CD4-positive, alpha-beta T cell (primary cell): Measurements from ENCODE around the gene EXOC3. TPM values are rescaled to one million over a fixed set of nuclear protein-coding genes. Genes with fewer than 3 reads are reported as not detected.

Source experiments
- ATAC-seq: fragments of 200-7000 bp; cut with Tn5 transposase; one replicate; pipeline ENCODE4 v1.10.0; 2022; ENCODE audit warnings: mild to moderate bottlenecking; ENCODE audit not compliant: poor library complexity
- CTCF ChIA-PET: fragments of 350-600 bp; sonication (Branson Sonifier 250); formaldehyde crosslinking; loops from one replicate; lab custom pipeline; 2021; ENCODE audit warnings: antibody characterized with exemption, inconsistent platforms; lab: Charles Lee
- POLR2A ChIA-PET: fragments of 350-600 bp; sonication (Branson Sonifier 250); formaldehyde crosslinking; loops from one replicate; lab custom pipeline; 2021; ENCODE audit warnings: antibody characterized with exemption, inconsistent platforms; lab: Charles Lee
- DNase-seq, 14 experiments: peaks; one replicate each; pipeline ENCODE4 v3.0.0-alpha.2; 2013 to 2020; ENCODE audit warnings: mixed read lengths in 2 of 14
- H3K27ac ChIP-seq, 2 donors: one replicate each; pipeline versions ENCODE4 v1.5.1 to v1.7.0; 2013; ENCODE audit warnings: low read length in 2 of 2, low read depth in 1 of 2, mild to moderate bottlenecking in 1 of 2
- H3K27me3 ChIP-seq, 2 experiments: 1 replicate in 1 of 2; 2 replicates in 1 of 2; pipeline versions ENCODE4 v1.6.1 to v1.7.0; 2013; ENCODE audit warnings: low read length in 2 of 2, control low read depth in 1 of 2, mild to moderate bottlenecking in 1 of 2, moderate library complexity in 1 of 2; ENCODE audit not compliant: insufficient read depth in 2 of 2, control insufficient read depth in 1 of 2
- H3K36me3 ChIP-seq: one replicate; pipeline ENCODE4 v1.6.1; 2013; ENCODE audit warnings: low read length, control low read depth; ENCODE audit not compliant: insufficient read depth
- H3K4me1 ChIP-seq: one replicate; pipeline ENCODE4 v1.6.1; 2013; ENCODE audit warnings: low read length, control low read depth; ENCODE audit not compliant: insufficient read depth
- H3K4me3 ChIP-seq: one replicate; pipeline ENCODE4 v1.5.1; 2013; ENCODE audit warnings: mild to moderate bottlenecking, low read length, moderate library complexity
- H3K9me3 ChIP-seq, 2 experiments: 1 replicate in 1 of 2; 2 replicates in 1 of 2; pipeline versions ENCODE4 v1.6.1 to v1.7.0; 2013; ENCODE audit warnings: low read length in 2 of 2, mild to moderate bottlenecking in 2 of 2, control low read depth in 1 of 2, moderate library complexity in 1 of 2; ENCODE audit not compliant: control insufficient read depth in 1 of 2, insufficient read depth in 1 of 2
- H3K27ac Mint-ChIP-seq: one replicate; pipeline ENCODE4 v1.8.0; 2020; ENCODE audit warnings: mixed read lengths
- H3K27me3 Mint-ChIP-seq: one replicate; pipeline ENCODE4 v1.8.0; 2021; ENCODE audit warnings: mixed read lengths
- H3K36me3 Mint-ChIP-seq: one replicate; pipeline ENCODE4 v1.8.0; 2021; ENCODE audit warnings: low read depth, mixed read lengths
- H3K4me1 Mint-ChIP-seq: one replicate; pipeline ENCODE4 v1.8.0; 2021; ENCODE audit warnings: low read depth, mixed read lengths
- H3K4me3 Mint-ChIP-seq: one replicate; pipeline ENCODE4 v1.8.0; 2020; ENCODE audit warnings: mild to moderate bottlenecking, mixed read lengths
- H3K9me3 Mint-ChIP-seq: one replicate; pipeline ENCODE4 v1.8.0; 2020; ENCODE audit warnings: mixed read lengths
- intact Hi-C, 2 experiments: fragments of 100-400 bp; cut with DNase I in 1 of 2; cut with micrococcal nuclease in 1 of 2; formaldehyde crosslinking; loops; one replicate each; pipeline versions ENCODE4 v1.15.1 to v1.9.0; 2023 to 2025; cut with DNase I, micrococcal nuclease
- total RNA-seq, 174 experiments: library from RNA in 2 of 174; stranded (reverse) in 2 of 174; gene quantifications; one replicate each; pipeline ENCODE4 v1.2.3 and lab custom pipeline; 2021 to 2026
- TF ChIP-seq, protein P1 (sequence below): fragments of 200-600 bp; IDR thresholded peaks from one replicate; pipeline ENCODE4 v1.8.0; 2022; ENCODE audit warnings: antibody characterized with exemption, mild to moderate bottlenecking

The EXOC3 gene
- total RNA-seq, 2 experiments from 2014 or later = 82.4 to 84.1 TPM

GRCh38 chr5:430214-430925 lies 12.6 kb upstream of the EXOC3 start:
- no peaks in the 10 kb centered on the region for H3K4me1 ChIP-seq
- Mint-ChIP-seq H3K36me3 (no peaks in the 10 kb centered on the region), H3K27me3 (peaks cover 5% of the 10 kb centered on the region), H3K4me3 (no peak overlapping the region), H3K27ac (no peak overlapping the region), H3K9me3 (no peaks in the 10 kb centered on the region), H3K4me1 (no peaks in the 10 kb centered on the region)
- no peaks in the 10 kb centered on the region for H3K36me3 ChIP-seq
- POLR2A ChIA-PET = no interaction called here
- no peak for DNase-seq
- ATAC-seq = no peak
- TF ChIP-seq, protein P1, sequence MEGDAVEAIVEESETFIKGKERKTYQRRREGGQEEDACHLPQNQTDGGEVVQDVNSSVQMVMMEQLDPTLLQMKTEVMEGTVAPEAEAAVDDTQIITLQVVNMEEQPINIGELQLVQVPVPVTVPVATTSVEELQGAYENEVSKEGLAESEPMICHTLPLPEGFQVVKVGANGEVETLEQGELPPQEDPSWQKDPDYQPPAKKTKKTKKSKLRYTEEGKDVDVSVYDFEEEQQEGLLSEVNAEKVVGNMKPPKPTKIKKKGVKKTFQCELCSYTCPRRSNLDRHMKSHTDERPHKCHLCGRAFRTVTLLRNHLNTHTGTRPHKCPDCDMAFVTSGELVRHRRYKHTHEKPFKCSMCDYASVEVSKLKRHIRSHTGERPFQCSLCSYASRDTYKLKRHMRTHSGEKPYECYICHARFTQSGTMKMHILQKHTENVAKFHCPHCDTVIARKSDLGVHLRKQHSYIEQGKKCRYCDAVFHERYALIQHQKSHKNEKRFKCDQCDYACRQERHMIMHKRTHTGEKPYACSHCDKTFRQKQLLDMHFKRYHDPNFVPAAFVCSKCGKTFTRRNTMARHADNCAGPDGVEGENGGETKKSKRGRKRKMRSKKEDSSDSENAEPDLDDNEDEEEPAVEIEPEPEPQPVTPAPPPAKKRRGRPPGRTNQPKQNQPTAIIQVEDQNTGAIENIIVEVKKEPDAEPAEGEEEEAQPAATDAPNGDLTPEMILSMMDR = no peak
- H3K27ac ChIP-seq = no peak overlapping the region
- intact Hi-C loops = loop anchor here in 1 of 2 experiments (2.0 kb wide), 1 partner anchor 242 kb away; no protein-coding TSS in a partner anchor
- CTCF ChIA-PET = no interaction called here
- H3K4me3 ChIP-seq = no peak overlapping the region
- peaks cover 0 to 4% of the 10 kb centered on the region in 2 experiments for H3K27me3 ChIP-seq
- no peaks in the 10 kb centered on the region for H3K9me3 ChIP-seq

- no peaks in the 10 kb centered on the region for H3K4me1 Mint-ChIP-seq
- no peak overlapping the region for H3K27ac Mint-ChIP-seq
- ChIA-PET CTCF (interaction anchor here (0.5 kb wide), 1 partner anchor 10 kb away, joined by 7 read pairs; no protein-coding TSS in a partner anchor), POLR2A (no interaction called here)
- no peaks in the 10 kb centered on the region for H3K4me1 ChIP-seq
- DNase-seq (peak in 8 of 14 experiments; percentile 11 to 62 (median 34)), ATAC-seq (peak; percentile 71)
- intact Hi-C loops = loop anchor here in 1 of 2 experiments (2.0 kb wide), 1 partner anchor 242 kb away; no protein-coding TSS in a partner anchor
- H3K27ac ChIP-seq = no peak overlapping the region
- no peaks in the 10 kb centered on the region for H3K36me3 Mint-ChIP-seq
- no peaks in the 10 kb centered on the region for H3K9me3 ChIP-seq
- TF ChIP-seq, protein P1 = peak; percentile 55
- no peaks in the 10 kb centered on the region for H3K9me3 Mint-ChIP-seq
- no peak overlapping the region for H3K4me3 Mint-ChIP-seq
- H3K36me3 ChIP-seq = no peaks in the 10 kb centered on the region
- peaks cover 0 to 4% of the 10 kb centered on the region in 2 experiments for H3K27me3 ChIP-seq
- H3K4me3 ChIP-seq = no peak overlapping the region
- peaks cover 6% of the 10 kb centered on the region for H3K27me3 Mint-ChIP-seq
Observed at GRCh38 chr5:431001-431710, 11.8 kb upstream of the EXOC3 start.

GRCh38 chr5:431711-432050 lies 11.3 kb upstream of the EXOC3 start:
- intact Hi-C loops = loop anchor here in 1 of 2 experiments (2.0 kb wide), 1 partner anchor 243 kb away; no protein-coding TSS in a partner anchor
- Mint-ChIP-seq H3K27ac (no peak overlapping the region), H3K4me3 (no peak overlapping the region), H3K4me1 (no peaks in the 10 kb centered on the region), H3K27me3 (peaks cover 8% of the 10 kb centered on the region), H3K9me3 (no peaks in the 10 kb centered on the region), H3K36me3 (no peaks in the 10 kb centered on the region)
- DNase-seq = no peak
- Histone ChIP-seq H3K9me3 (no peaks in the 10 kb centered on the region), H3K4me1 (no peaks in the 10 kb centered on the region), H3K27me3 (peaks cover 0 to 4% of the 10 kb centered on the region in 2 experiments), H3K36me3 (no peaks in the 10 kb centered on the region), H3K4me3 (no peak overlapping the region), H3K27ac (no peak overlapping the region)
- POLR2A ChIA-PET = no interaction called here
- CTCF ChIA-PET = interaction anchor here (0.5 kb wide), 1 partner anchor 10 kb away, joined by 7 read pairs; no protein-coding TSS in a partner anchor
- TF ChIP-seq, protein P1 = no peak
- ATAC-seq = no peak
